Measurements from ENCODE around the gene PYGM. TPM values are rescaled to one million over a fixed set of nuclear protein-coding genes. Genes with fewer than 3 reads are reported as not detected.

PYGM gene
- total RNA-seq, 4 donors from 2014 or later, result 2.1 to 25.9 (median 12.2) TPM

DNA sequence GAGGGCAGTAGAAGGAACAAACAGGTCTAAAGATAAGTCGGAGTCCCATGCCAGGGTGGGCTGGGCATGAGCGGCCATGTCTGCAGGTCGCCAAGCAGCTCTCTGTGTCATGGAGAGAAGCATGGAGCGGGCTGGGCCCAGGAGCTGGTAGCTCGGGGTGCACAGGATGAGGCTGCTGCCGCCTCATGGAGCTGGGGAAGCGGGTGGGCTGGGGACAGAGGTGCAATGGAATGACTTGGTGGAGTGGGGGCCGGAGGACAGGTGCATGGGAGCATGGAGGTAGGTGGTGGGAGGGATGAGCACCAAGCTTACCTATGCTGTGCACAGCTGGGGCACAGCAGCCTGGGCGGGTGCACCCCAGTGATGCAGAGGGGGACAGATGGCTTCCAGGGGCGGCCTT is 40.4 kb downstream of the PYGM start:
- TF ChIP-seq, protein P1, sequence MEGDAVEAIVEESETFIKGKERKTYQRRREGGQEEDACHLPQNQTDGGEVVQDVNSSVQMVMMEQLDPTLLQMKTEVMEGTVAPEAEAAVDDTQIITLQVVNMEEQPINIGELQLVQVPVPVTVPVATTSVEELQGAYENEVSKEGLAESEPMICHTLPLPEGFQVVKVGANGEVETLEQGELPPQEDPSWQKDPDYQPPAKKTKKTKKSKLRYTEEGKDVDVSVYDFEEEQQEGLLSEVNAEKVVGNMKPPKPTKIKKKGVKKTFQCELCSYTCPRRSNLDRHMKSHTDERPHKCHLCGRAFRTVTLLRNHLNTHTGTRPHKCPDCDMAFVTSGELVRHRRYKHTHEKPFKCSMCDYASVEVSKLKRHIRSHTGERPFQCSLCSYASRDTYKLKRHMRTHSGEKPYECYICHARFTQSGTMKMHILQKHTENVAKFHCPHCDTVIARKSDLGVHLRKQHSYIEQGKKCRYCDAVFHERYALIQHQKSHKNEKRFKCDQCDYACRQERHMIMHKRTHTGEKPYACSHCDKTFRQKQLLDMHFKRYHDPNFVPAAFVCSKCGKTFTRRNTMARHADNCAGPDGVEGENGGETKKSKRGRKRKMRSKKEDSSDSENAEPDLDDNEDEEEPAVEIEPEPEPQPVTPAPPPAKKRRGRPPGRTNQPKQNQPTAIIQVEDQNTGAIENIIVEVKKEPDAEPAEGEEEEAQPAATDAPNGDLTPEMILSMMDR (IDR thresholded peaks at IDR 0.05), result no peak
- no peak for DNase-seq (ENCODE audit: low spot score)
- no peak for ATAC-seq (ENCODE audit: low FRiP score)

DNA sequence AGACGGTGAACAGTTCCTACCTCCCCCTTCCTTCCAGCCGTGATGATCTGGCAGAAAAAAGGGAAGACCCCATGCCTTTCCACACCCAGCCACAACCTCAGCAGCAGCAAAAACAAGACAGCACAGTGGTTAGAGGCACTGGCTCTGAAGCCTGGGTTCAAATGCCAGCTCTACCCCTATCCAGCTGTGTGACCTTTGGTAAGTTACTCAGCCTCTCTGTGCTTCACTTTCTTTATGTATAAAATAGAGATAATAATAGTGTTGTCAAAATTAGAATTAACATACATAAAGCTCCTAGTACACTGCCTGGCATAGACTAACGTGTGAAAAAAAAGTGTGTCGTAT is 41.0 kb downstream of the PYGM start:
- TF ChIP-seq, protein P1 (IDR thresholded peaks at IDR 0.05), result no peak
- no peak for DNase-seq (ENCODE audit: low spot score)
- ATAC-seq (ENCODE audit: low FRiP score), result no peak

DNA sequence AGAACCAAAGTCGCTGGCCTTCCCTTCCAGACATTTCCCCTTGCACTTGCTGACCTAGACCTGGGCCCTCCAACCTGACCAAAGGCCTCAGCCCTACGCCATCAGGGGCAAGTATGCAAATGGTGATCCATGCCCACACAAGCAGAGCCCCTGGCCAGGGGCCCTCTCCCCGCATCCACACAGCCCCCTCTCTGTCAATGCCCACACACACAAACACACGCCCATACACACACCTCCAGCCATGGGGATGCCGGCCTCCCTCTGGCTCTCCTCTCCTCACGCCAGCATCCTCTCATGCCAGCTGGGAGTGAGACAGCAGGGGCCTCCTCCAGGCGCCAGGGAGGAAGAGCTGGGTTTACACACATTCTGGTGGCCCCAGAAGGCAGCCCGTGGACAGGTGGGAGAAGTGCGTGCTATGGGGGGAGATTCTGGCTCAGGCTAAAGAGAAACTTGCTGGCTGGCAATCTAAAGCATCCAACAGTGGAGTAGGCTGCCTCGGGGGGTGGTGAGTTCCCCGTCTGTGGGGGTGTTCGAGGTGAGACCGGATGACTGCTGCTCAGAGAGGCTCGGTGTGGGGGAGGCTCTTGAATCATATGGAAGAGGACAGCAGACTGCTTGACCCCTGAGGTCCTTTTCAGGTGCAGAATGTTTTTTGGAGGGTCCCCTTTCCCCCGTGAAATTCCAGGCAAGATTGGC is 41.5 kb downstream of the PYGM start:
- no peak for DNase-seq (ENCODE audit: low spot score)
- TF ChIP-seq, protein P1 (IDR thresholded peaks at IDR 0.05), result no peak
- ATAC-seq (ENCODE audit: low FRiP score), result no peak

DNA sequence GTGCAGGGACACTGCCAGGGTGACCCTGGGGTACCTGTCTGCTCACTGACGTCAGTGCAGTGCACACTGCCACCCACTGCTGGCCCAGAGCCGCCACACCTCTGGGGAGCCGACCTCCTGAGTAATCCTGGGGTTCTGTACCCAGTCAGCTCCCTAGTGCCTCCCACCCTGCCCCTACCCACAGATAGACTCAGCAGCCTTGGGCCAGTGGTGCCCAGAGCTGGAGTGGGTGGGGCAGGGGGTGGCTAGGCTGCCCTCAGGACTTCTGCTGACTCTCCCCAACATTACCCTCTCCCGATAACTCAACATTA is 42.6 kb downstream of the PYGM start:
- ATAC-seq (ENCODE audit: low FRiP score), result no peak
- no peak for DNase-seq (ENCODE audit: low spot score)
- TF ChIP-seq, protein P1 (IDR thresholded peaks at IDR 0.05), result no peak

DNA sequence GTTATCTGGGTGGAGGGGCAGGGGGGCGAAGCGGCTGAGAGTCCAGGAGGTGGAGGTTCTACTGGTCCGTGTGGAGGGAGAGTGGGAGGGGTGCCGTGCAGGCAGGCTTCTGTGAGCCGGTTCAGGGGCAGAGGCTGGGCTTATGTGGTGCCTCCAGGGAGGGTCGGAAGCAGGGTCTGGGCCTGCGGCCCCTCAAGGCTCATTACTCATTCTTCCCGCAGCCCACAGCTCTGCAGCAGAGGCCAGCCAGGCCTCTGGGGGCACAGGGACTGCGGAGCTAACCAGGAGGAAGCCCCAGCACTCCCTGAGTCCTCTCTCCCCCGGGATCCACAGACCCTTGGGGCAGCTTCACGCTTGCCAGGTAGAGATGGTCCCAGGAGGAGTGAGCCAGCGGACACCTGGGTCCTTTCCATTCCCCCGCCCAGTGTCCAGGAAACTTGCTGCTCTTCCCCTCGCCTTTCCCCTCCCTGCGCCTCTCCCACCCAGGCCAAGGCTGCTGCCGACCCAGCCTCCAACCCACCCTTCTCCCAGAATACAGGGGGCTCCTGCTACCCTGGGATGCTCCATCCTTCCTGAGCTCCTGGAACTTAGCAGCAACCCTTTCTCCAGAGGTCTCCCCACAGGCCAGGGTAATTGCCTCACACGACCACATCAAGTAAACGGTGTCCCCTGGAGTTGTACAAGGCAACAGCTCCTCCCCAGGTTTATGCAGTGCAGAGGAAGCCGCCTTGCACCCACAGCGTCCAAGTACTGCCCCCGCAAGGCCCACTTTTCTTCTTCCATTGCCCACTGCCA is 43.1 kb downstream of the PYGM start:
- TF ChIP-seq, protein P1 (IDR thresholded peaks at IDR 0.05), result no peak
- ATAC-seq (ENCODE audit: low FRiP score) (no peak), DNase-seq (ENCODE audit: low spot score) (no peak)

DNA sequence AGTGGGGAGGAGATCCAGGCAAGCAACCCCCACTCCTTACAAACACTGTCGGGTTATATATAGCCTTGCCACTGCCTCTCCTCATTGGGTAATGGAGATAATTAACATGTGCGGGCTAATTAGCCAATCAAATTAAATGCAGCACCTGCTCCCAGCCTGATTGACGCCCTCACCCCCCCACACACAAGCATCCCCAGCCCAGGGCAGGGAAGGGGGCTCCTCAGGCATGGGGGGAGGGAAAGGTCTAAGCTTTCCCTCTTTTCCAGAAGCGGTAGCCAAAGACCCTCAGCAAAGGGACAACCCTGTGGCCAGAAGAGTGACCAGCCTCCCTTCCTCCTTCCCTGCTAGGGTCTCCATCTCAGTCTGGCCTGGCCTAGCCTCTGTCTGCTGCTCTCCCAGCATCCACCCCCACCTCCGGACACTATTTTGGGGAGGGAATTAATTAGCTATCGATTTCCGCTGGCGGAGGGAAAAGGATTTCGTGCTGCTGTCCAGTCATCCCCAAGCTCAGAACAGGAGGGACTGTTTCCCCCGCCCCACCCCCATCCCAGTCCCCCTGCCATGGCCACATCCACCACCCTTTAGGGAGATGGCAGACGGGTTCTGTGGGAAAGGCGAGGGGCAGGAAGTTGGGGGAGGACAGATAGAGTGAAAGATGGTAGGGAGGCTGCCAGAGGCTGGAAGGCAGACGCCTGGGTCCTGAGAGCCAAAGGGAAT is 43.9 kb downstream of the PYGM start:
- DNase-seq (ENCODE audit: low spot score) (no peak), ATAC-seq (ENCODE audit: low FRiP score) (no peak)
- TF ChIP-seq, protein P1 (IDR thresholded peaks at IDR 0.05), result no peak
